ENCODE data around the gene QPRT.
A peak's percentile ranks its signal among the peaks of the same experiment; 100 is the strongest.
"Not testable (repeated sequence)": the region's sequence is repeated elsewhere in the genome, so short reads cannot be mapped to it uniquely, and the experiment has no call there.

Gene QPRT

GRCh38 chr16:29720703-29721102 is 41.7 kb downstream of the QPRT start:
- no peak for DNase-seq

DNA sequence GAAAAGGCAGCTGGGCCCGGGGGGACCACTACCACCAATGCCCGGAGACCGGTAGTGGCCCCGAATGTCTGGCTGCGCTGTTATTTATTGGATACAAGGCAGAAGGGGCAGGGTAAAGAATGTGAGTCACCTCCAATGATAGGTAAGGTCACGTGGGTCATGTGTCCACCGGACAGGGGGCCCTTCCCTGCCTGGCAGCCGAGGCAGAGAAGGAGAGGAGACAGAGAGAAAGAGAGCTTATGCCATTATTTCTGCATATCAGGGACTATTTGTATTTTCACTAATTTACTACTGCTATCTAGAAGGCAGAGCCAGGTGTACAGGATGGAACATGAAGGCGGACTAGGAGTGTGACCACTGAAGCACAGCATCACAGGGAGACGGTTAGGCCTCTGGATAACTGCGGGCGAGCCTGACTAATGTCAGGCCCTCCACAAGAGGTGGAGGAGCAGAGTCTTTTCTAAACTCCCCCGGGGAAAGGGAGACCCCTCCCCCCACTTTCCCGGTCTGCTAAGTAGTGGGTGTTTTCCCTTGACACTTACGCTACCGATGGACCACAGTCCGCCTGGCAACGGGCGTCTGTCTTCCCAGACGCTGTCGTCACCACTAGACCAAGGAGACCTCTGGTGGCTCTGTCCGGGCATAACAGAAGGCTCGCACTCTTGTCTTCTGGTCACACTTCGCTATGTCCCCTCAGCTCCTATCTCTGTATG is 42.3 kb downstream of the QPRT start:
- peak; percentile 61 for DNase-seq

DNA sequence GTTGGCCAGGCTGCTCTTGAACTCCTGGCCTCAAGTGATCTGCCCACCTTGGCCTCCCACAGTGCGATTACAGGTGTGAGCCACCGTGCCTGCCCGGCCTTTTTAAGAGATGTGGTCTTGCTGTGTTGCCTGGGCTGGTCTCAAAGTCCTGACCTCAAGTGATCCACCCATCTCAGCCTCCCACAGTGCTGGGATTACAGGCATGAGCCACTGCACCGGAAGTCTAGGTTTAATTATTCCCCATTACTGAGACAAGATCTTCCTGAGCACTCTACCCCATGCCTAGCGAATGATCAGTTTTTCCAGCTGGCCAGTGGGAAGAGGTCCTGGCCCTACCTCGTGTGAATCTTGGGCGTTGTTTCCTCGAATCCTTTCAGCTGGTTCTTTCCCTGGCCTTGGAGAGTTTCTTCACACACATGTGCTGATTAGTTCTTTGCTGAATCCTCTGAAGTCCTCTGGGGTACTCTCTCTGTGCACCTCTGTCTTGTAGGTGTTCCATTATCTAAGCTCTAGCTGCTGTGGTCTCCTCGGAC is 47.9 kb downstream of the QPRT start:
- no peak for DNase-seq

DNA sequence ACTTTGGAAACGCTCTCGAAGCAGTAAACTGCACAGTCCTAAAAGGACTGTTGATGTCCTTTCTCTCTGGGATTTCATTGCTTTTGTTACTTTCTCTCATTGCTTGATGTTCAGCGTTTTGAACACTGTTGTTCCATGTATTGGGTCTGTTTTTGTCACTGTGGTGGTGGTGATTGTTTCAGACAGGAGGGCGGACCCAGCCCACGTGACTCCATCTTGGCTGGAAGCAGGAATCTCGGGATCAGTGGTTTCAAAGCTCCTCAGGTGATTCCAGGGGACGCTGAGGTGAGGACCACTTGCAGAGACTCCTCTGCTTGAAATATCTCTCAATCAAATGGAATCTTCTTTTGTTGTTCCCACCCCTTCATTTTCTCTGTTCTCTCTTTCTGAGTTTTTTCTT is 48.5 kb downstream of the QPRT start:
- no peak for DNase-seq

- peak; percentile 53 for DNase-seq
Observed at GRCh38 chr16:29729116-29729521, 50.1 kb downstream of the QPRT start.

- no peak for DNase-seq
Observed at GRCh38 chr16:29730649-29731048, 51.7 kb downstream of the QPRT start.

- not testable (repeated sequence) for DNase-seq
Observed at GRCh38 chr16:29731768-29732601, 53.0 kb downstream of the QPRT start.

- no peak for DNase-seq
Observed at GRCh38 chr16:29734786-29735185, 55.8 kb downstream of the QPRT start.

- DNase-seq, result no peak
Observed at GRCh38 chr16:29736112-29736511, 57.1 kb downstream of the QPRT start.

- DNase-seq, result no peak
Observed at GRCh38 chr16:29736764-29737163, 57.8 kb downstream of the QPRT start.

GRCh38 chr16:29737713-29738112 is 58.7 kb downstream of the QPRT start:
- DNase-seq, result no peak

DNA sequence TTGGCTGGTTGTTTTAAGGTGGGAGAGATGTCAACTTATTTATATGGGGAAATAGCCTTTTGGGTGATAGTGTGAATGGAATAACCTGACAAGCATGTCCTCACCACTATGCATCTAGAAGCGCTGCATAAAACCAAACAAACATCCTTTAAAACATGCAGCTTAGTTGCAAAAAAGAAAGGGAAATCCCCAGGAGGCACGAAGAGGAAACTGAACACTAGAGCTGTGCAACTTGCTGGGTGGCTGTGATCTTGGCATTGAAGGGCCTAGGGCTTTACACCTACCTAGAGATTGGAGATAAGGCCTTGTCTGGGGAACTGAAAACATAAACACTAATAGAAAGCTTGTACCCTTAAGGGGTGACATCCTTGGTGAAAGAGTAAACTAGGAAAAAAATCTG is 59.5 kb downstream of the QPRT start:
- DNase-seq, result no peak

- not testable (repeated sequence) for DNase-seq
Observed at GRCh38 chr16:29739927-29740629, 61.1 kb downstream of the QPRT start.

DNA sequence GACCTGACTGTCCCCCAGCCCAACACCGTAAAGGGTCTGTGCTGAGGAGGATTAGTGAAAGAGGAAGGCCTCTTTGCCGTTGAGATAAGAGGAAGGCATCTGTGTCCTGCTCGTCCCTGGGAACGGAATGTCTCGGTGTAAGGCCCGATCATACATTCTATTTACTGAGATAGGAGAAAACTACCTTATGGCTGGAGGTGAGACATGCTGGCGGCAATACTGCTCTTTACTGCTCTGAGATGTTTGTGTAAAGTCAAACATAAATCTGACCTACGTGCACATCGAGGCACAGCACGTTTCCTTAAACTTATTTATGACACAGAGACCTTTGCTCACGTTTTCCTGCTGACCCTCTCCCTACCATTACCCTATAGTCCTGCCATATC is 61.6 kb downstream of the QPRT start:
- DNase-seq, result not testable (repeated sequence)

DNA sequence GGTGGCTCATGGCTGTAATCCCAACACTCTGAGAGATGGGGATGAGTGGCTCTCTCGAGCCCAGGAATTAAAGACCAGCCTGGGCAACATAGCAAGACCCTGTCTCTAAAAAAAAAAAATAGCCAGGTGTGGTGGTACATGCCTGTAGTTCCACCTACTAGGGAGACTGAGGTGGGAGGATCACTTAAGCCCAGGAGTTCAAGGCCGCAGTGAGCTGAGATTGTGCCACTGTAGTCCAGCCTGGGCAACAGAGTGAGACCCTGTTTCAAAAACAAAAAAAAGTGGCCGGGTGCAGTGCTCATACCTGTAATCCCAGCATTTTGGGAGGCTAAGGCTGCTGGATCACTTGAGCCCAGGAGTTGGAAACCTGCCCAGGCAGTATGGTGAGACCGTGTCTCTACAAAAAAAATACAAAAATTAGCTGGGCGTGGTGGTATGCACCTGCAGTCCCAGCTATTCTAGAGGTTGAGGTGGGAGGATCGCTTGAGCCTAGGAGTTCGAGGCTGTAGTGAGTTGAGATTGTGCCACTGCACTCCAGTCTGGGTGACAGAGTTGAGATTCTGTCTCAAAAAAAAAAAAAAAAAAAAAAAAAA is 63.8 kb downstream of the QPRT start:
- DNase-seq, result no peak

DNA sequence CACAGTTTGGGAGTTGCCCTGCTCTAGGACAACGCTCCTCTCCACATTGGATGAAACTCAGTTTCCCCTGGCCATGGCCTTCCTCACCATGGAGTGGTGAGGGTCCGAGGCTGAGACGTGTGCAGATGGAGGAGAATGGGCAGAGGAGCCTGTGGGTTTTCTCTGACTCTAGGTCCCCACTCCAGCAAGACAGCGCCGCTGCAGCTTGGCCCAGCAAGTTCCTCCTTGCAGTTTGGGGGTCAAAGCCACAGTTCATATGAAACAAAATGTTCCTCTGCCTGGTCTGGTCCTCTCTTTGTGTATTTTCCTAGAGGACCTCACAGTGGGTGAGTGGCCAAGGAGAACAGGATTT is 64.5 kb downstream of the QPRT start:
- no peak for DNase-seq

GRCh38 chr16:29743827-29744531 is 65.0 kb downstream of the QPRT start:
- no peak for DNase-seq

DNA sequence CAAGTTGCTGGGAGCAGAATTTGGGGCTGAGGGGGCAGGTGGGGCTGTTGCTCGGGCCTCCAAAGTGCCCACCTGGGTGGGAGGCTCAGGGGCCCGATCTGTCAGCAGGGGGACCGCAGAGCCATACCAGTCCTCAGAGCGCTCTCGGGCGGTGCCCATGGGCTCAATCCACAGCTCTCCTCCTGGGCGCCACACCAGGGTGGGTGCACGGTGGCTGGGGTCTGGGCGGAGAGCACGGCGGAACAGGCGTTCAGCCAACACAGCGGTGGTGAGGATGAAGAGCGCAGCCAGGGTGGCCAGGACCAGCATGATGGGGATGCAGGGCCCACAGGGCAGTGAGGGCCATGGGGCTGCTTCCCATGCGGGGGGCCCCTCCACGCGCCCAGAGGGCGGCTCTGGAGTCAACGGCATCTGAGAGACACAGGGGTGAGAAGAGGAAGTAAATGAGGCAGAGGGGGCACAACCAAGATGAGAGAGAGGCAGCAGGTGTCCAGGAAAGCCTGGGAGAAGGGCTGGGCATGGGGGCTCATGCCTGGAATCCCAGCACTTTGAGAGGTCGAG is 65.6 kb downstream of the QPRT start:
- no peak for DNase-seq

DNA sequence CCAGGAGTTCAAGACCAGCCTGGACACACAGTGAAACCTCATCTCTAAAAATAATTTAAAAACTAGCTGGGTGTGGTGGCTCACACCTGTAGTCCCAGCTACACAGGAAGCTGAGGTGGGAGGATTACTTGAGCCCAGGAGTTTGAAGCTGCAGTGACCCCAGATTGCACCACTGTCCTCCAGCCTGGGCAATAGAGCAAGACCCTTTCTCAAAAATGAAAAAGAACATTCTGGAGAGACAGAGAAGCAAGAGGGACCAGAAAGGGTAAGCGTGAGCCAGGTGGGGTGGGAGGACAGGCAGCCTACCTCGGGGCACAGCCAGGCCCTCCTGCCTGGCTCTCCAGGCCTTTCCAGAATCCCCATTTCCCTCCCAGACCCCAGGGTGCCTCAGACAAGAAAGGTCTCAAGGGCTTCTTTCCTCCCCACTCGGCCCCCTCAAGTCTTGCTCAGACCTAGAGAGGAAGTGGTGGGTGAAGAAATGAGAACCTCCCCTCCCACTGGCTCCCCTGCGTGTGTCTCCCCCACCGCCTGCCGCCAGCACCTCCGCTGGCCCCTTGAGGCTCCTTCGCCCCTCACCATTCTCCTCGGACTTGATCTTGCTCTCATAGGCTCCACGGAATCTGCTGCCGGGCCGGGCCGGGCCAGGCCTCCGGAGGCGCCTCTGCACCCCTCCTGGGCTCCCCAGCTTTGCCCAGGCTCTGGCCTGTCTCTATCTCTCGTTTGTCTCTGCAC is 66.3 kb downstream of the QPRT start:
- DNase-seq, result no peak

- no peak for DNase-seq
Observed at GRCh38 chr16:29745853-29746345, 66.9 kb downstream of the QPRT start, which contains the start of gene C16orf54. C16orf54 (minus strand) TSS chr16:29745990; CDS start chr16:29744951, 1,039 bp downstream.

DNA sequence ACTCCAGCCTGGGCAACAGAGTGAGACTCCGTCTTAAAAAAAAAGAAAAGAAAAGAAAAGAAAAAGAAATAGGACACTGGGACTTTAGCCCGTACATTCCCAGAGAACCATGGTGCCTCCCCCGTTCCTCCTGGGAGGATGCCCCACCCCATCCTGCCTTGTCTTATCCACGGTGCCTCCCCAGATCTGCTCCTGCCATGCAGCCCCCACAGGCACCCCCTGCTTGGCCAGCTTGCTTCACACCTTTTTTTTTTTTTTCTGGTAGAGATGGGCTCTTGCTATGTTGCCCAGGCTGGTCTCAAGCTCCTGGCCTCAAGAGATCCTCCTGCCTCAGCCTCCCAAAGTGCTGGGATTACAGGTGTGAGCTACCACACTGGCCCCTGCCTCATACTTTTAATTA is 67.5 kb downstream of the QPRT start:
- not testable (repeated sequence) for DNase-seq

All from fibroblast of skin of right quadriceps (primary cell).